HT1080 (cell line): Measurements from ENCODE around the gene TIGD3. TPM values are rescaled to one million over a fixed set of nuclear protein-coding genes. Genes with fewer than 3 reads are reported as not detected.

ENCODE experiments used
- DNase-seq: peaks from one replicate; pipeline ENCODE4 v3.0.0-alpha.2; 2015; ENCODE audit warnings: low read depth
- total RNA-seq: library from RNA; depleted of rRNA; stranded (reverse); fragments of >200 nt; shearing (Covaris generic); gene quantifications from 2 replicates; pipeline ENCODE4 v1.2.3, GENCODE V29; 2014

The TIGD3 gene
- total RNA-seq, 1 experiment from 2014 or later: 0.51 TPM

GRCh38 chr11:65389294-65389980, 34.9 kb downstream of the TIGD3 start:
- no peak for DNase-seq

DNA sequence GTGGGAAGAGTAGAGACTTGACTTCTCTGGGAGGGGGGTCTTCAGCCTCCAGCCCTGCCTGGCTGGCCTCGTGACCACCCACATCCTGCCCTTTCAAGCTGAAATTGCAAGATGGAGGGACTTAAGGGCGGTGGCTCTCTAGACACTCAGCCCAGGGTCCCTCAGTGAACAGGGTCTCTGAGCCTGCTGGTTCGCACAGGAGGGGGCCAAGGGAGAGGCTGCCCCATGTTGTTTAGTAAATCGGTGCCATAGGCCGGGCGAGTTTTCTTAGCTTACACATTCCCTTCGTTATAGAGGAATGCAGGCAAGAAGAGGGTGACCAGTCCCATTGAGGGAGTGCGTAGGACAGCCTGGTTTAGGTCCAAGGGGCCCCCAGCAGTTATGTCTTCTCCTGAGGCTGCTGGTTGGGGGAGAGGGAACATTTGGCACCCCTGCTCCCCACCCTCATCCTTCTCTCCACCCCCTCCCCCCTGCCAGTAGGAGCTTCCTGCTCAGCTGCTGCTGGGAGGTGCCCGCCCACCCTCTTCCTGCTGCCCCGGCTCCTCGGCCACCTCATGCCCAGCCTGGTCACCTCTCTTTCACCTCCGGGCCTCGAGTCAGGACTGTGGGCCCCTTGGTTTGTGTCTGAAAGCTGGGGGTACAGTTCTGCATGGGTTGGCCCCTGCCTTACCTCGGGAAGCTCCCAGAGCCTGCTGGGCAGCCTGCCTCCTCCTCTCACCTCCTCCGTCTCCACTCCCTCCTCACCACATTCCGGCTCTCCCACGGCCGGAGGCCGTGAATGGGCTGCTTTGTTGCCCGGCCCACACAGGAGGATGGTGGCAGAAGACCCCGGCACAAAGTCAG, 35.8 kb downstream of the TIGD3 start:
- DNase-seq: no peak

DNA sequence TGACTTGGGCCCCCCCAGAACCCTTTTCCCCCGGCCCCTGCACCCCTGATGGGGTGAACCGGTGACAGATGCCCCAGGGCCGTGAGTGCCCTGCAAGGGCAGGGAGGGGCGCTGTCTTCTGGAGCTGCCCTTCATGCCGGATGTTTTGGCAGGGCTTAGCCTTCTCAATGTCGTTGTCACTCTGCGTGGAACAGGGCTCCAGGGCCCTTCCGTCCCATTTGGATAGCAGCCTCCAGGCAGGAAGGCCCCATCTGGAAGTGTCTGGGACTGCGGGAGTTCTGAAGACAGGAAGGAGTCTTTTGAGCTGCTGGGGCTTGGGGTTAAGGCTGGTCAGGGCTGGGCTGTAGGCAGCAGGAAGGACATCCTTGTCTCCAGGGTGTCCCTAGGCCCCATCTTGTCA, 36.4 kb downstream of the TIGD3 start:
- DNase-seq: peak; percentile 42

GRCh38 chr11:65392186-65392829, 37.8 kb downstream of the TIGD3 start:
- DNase-seq: no peak

- no peak for DNase-seq
Observed at GRCh38 chr11:65392899-65393298, 38.3 kb downstream of the TIGD3 start.

DNA sequence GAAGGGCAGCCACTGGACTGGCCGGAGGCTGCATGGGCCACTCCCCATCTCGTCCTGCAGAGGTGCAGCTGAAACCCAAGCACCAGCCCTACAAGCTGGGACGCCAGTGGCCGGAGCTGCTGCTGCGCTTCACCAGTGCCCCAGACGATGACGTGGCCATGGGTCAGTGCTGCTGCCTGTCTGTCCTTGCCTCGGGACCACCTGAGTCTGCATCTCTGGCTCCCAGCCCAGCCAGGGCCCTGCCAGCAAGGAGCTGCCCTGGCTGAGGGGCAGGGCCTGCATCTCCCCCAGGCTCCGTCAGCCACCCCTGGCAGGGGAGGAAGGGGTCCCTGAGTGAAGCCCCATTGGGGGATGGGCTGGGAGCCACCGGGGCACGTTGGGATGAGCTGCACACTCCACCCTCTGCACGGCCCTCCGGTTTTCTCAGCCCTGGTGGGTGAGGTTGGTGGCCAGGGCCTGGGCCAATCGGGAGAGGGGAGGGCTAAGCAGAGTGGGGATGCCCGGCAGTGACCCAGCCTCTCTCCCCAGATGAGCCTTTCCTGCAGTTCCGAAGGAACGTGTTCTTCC, 39.0 kb downstream of the TIGD3 start:
- no peak for DNase-seq

GRCh38 chr11:65394125-65394536, 39.6 kb downstream of the TIGD3 start:
- DNase-seq: no peak

DNA sequence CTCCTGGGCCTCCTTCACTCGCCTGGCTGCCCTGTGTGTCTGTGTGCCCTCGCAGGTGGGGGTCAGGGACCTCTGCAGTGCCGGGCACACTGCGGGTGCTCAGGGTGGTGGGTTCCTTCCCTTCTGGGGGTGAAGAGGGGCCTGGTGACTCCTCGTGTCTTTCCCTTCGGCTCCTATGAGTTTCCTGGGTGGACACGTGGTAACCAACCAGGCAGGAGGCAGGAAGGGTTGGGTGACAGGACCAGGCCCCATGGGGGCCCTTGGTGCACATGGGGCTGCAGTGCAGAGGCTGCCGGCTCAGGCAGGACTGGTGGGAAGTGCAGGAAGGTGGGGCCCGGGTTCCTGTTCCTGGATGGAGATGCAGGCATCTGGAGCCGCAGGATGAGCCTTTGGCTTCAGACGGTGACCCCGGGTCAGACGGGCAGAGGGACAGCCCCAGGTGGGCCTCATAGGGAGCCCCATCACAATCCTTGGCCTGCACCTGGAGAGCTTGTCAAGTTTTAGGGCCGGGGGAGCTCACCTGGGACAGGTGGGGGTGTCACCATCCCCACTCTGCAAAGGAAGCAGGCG, 41.5 kb downstream of the TIGD3 start:
- DNase-seq: no peak

DNA sequence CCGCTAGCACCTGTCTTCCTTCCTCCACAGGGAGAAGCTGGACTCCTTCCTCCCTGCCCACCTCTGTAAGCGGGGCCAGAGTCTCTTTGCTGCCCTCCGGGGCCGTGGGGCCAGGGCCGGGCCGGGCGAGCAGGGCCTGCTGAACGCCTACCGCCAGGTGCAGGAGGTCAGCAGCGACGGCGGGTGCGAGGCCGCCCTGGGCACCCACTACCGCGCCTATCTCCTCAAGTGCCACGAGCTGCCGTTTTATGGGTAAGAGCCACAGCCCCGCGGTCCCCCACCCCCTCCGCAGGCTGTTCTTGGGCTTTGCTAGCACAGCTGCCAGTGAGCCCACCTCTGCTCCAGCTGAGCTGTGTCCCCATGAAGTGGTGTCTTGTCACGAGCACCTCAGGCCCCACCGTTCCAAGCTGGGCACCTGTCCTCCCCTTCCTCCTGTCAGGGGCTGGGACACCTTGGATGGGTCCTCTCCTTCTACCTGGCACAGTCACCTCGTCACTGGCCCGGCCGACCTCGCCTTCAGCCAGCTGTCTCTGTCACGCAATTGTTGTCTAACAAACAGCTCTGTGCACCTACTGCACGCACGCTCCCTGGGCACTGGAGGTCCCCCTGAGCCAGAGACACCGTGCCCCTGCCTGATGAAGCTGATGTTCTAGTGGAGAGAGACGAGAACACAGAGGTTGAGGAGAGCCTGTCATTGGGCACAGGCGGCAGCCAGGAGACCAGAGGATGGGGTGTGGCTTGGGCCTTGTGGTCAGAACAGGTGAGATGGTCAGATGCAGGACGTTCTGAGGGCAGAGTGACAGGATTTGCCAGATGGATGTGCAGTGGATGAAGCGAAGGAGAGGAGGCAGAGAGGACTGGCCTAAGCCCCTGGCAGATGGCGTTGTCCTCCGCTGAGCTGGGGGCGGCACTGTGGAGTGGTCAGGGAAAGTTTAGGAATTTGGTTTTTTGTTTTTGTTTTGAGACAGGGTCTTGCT, 42.5 kb downstream of the TIGD3 start:
- DNase-seq: no peak

- DNase-seq: no peak
Observed at GRCh38 chr11:65398362-65398910, 43.9 kb downstream of the TIGD3 start.

GRCh38 chr11:65399249-65399648, 44.7 kb downstream of the TIGD3 start:
- no peak for DNase-seq

DNA sequence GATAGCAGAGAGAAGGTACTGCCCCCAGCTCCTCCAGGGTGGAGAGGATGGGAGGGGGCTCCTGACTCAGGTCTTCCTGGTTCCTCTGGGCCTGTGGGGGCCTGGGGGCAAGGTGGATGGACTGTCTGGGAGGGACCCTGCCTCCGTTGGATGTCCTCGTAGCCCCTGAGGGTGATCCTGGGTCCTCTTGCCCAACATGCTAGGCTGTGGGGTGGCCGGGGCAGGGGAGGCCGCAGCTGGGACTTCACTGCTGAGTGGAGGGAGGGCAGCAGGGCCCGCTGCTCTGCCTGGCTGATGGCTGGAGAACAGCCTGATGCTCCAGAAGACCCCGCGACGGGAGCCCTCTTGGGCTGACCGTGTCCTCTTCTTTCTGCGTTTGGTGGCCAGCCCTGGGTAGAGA, 45.3 kb downstream of the TIGD3 start:
- DNase-seq: no peak

DNA sequence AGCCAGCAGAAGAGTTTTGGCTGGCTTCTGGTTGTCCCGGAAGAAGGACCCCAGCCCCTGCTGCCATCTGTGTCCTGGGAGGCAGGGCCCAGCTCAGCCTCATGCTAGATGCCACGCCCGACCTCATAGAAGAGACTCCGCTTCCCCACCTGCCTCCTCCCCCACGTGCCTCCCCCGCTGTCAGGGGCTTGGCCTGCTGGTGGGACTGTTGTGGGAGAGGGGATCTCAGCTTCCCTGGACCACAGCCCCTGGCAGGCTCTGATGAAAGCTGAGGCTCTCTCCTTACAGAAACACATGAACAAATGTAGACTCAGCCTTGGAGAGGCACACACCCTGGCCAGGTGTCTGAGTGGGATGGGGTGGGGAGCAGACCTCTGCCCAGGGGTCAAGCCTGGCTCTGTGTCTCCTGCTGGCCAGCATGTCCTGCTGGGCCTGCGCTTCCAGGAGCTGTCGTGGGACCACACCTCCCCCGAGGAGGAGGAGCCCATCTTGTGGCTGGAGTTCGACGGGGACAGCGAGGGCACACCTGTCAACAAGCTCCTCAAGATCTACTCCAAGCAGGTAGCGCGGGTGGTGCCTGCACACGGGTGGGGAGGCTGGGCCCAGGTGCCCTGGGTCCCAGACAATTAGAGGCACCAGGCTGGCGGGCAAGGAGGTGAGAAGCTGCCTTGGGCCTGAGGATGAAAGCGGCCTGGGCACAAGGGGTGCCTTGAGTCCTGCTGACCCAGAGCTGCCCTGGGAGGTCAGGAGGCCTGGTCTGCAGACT, 45.9 kb downstream of the TIGD3 start:
- DNase-seq: no peak

GRCh38 chr11:65401073-65401802, 46.7 kb downstream of the TIGD3 start:
- DNase-seq: no peak

DNA sequence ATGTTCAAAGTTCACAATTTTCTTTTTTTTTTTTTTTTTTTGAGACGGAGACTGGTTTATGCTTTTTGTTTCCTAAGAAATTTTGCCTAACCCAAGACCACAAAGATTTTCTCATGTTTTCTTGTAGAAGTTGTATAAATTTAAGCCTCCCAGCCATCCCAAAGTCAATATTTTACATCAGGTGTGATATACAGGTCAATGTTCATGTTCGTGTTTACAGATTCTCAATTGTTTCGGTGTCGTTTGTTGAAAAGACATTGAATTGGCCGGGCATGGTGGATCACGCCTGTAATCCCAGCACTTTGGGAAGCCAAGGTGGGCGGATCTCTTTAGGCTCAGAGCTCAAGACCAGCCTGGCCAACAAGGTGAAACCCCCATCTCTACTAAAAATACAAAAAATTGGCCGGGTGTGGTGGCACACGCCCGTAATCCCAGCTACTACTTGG, 47.3 kb downstream of the TIGD3 start:
- no peak for DNase-seq

- no peak for DNase-seq
Observed at GRCh38 chr11:65402790-65403189, 48.2 kb downstream of the TIGD3 start.

DNA sequence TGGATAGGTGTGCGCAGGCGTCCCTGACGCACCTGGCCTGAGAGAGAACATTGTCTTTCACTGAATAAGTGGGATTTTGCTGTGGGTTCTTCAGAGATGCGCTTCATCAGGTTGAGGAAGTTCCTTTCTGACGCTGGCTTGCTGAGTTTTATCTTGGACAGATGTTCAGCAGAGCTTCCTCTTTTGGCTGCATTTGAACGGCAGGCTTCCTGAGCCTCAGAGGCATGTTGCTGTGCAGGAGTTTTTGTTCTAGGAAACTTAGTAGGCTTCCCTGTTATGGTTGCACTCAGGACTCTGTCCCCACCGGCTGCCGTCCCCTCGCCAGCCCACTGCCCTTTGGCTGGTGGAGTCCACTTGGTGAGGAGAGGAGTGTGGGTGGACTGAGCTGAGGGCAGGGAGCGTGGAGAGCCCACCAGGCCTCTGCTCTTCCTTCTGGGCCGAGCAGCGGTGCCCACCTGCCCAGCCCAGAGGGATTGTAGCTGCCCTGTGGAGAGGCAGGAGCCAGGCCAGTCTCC, 49.1 kb downstream of the TIGD3 start:
- DNase-seq: no peak

DNA sequence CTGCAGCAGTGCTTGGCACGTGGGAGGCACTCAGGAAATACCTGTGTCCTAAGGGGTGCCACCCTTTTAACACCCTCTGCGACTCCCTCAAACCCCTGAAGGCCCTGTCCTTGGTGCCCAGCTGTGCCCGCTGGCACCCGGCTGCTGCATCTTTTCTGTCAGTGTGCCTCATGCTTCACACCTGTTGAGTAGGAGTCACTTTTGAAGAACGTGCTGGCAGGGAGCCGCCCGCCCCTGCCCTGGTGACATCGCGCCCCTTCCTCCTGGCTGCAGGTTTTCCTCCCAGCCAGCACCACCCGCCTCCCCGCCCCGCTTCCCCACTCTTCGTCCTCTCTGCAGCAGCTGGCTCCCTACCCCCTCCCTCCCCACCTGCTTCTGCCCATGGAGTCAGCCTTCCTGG, 49.7 kb downstream of the TIGD3 start:
- no peak for DNase-seq
